Spleen (tissue), 7 donors: ENCODE data around the gene PADI6.

Experiments
- CTCF ChIP-seq, 11 experiments: fragments of 200-600 bp in 7 of 11; fragments of 450-650 bp in 4 of 11; sonication (generic) in 4 of 11; IDR thresholded peaks in 8 of 11; conservative IDR thresholded peaks in 3 of 11; 1 replicate in 7 of 11; 2 replicates in 4 of 11; pipeline versions ENCODE4 v1.4.0 to v1.8.0; 2016 to 2021; ENCODE audit warnings: antibody characterized with exemption in 11 of 11, inconsistent platforms in 4 of 11, mild to moderate bottlenecking in 1 of 11
- POLR2A ChIP-seq, 3 donors: fragments of 450-650 bp; IDR thresholded peaks; one replicate each; pipeline ENCODE4 v1.5.1; 2017; ENCODE audit warnings: antibody characterized with exemption in 3 of 3, mild to moderate bottlenecking in 1 of 3
- donor health status: DM: no; HTN: no; CAD: no; lungs with moderate emphysema.
- donor health status: DM: no; HTN: no; CAD: no.
- donor health status: DM: no; HTN: no; CAD: no.

GRCh38 chr1:17393230-17393629 lies 21.2 kb downstream of the PADI6 start:
- TF ChIP-seq CTCF (IDR thresholded peaks at IDR 0.05 in 8 of 11, conservative IDR thresholded peaks at IDR 0.05 in 3 of 11) (no peak), POLR2A (IDR thresholded peaks at IDR 0.05) (no peak)
